ENCODE measurements around the gene PEDS1. TPM values are rescaled to one million over a fixed set of nuclear protein-coding genes. Genes with fewer than 3 reads are reported as not detected.
"Not testable (repeated sequence)": the region's sequence is repeated elsewhere in the genome, so short reads cannot be mapped to it uniquely, and the experiment has no call there.

Gene PEDS1
- total RNA-seq, 1 donor from 2014 or later: 31.3 TPM

- no peaks in the 10 kb centered on the region for H3K9me3 ChIP-seq
- H3K36me3 ChIP-seq: no peaks in the 10 kb centered on the region
- no peak overlapping the region for H3K27ac ChIP-seq
- DNase-seq (peak; percentile 92), ATAC-seq (peak; percentile 56)
- peak; percentile 99 for TF ChIP-seq CTCF (IDR thresholded peaks at IDR 0.05)
- peaks cover 15% of the 10 kb centered on the region for H3K4me1 ChIP-seq
- intact Hi-C loops (cut with DNase I): no loop called here
- no peak overlapping the region for H3K4me3 ChIP-seq
- H3K27me3 ChIP-seq: no peaks in the 10 kb centered on the region
These were observed 32.8 kb upstream of the PEDS1 start for GRCh38 chr20:50186151-50186885.

GRCh38 chr20:50185426-50185825, 31.9 kb upstream of the PEDS1 start:
- Histone ChIP-seq H3K4me1 (peaks cover 15% of the 10 kb centered on the region), H3K27ac (no peak overlapping the region), H3K36me3 (no peaks in the 10 kb centered on the region), H3K27me3 (no peaks in the 10 kb centered on the region), H3K4me3 (no peak overlapping the region), H3K9me3 (no peaks in the 10 kb centered on the region)
- TF ChIP-seq CTCF (IDR thresholded peaks at IDR 0.05): no peak
- no peak for ATAC-seq
- intact Hi-C loops (cut with DNase I): no loop called here
- no peak for DNase-seq

GRCh38 chr20:50182346-50182745, 28.8 kb upstream of the PEDS1 start:
- no peak for DNase-seq
- no peak for TF ChIP-seq CTCF (IDR thresholded peaks at IDR 0.05)
- H3K27me3 ChIP-seq: no peaks in the 10 kb centered on the region
- H3K4me3 ChIP-seq: no peak overlapping the region
- ATAC-seq: no peak
- H3K36me3 ChIP-seq: no peaks in the 10 kb centered on the region
- no peak overlapping the region for H3K27ac ChIP-seq
- peaks cover 9% of the 10 kb centered on the region for H3K4me1 ChIP-seq
- no peaks in the 10 kb centered on the region for H3K9me3 ChIP-seq
- intact Hi-C loops (cut with DNase I): no loop called here

GRCh38 chr20:50181344-50181743, 27.8 kb upstream of the PEDS1 start:
- Histone ChIP-seq H3K27ac (no peak overlapping the region), H3K27me3 (no peaks in the 10 kb centered on the region), H3K4me3 (no peak overlapping the region), H3K4me1 (peaks cover under 1% of the 10 kb centered on the region), H3K9me3 (no peaks in the 10 kb centered on the region), H3K36me3 (no peaks in the 10 kb centered on the region)
- no peak for TF ChIP-seq CTCF (IDR thresholded peaks at IDR 0.05)
- DNase-seq: no peak
- intact Hi-C loops (cut with DNase I): no loop called here
- no peak for ATAC-seq

- not testable (repeated sequence) for H3K36me3 ChIP-seq, H3K27me3 ChIP-seq, H3K4me3 ChIP-seq, H3K9me3 ChIP-seq, DNase-seq, H3K27ac ChIP-seq, H3K4me1 ChIP-seq, ATAC-seq
- intact Hi-C loops (cut with DNase I): loop anchor here (5.0 kb wide), 1 partner anchor 201 kb away; no protein-coding TSS in a partner anchor
These were observed 25.1 kb upstream of the PEDS1 start for GRCh38 chr20:50178672-50179071.

GRCh38 chr20:50175938-50176933, 22.7 kb upstream of the PEDS1 start:
- H3K27me3 ChIP-seq: no peaks in the 10 kb centered on the region
- DNase-seq (no peak), ATAC-seq (no peak)
- intact Hi-C loops (cut with DNase I): loop anchor here (5.0 kb wide), 1 partner anchor 199 kb away; no protein-coding TSS in a partner anchor
- H3K27ac ChIP-seq: no peak overlapping the region
- TF ChIP-seq CTCF (IDR thresholded peaks at IDR 0.05): no peak
- no peak overlapping the region for H3K4me3 ChIP-seq
- H3K36me3 ChIP-seq: no peaks in the 10 kb centered on the region
- H3K9me3 ChIP-seq: no peaks in the 10 kb centered on the region
- H3K4me1 ChIP-seq: peaks cover 14% of the 10 kb centered on the region

All from upper lobe of right lung (tissue), 1 donor.